Panc1 (cell line): Measurements from ENCODE around the gene EIF2D. TPM values are rescaled to one million over a fixed set of nuclear protein-coding genes. Genes with fewer than 3 reads are reported as not detected.
A peak's percentile ranks its signal among the peaks of the same experiment; 100 is the strongest.

Source experiments
- ATAC-seq: fragments of 200-7000 bp; cut with Tn5 transposase; 2 replicates; pipeline ENCODE4 v1.9.1; 2020; ENCODE audit warnings: mild to moderate bottlenecking, moderate library complexity
- BruUV-seq: library from RNA; stranded (reverse); fragments of 400-500 nt; replicated peaks from 2 replicates; lab custom pipeline; 2021; lab: Mats Ljungman, UMichigan
- CTCF ChIA-PET: fragments of 300-600 bp; sonication (Branson Sonifier 250); formaldehyde crosslinking; loops from one replicate; lab custom pipeline; 2022; ENCODE audit warnings: antibody characterized with exemption; lab: Charles Lee
- POLR2A ChIA-PET: fragments of 300-600 bp; sonication (Branson Sonifier 250); formaldehyde crosslinking; loops from one replicate; lab custom pipeline; 2022; ENCODE audit warnings: antibody characterized with exemption; lab: Charles Lee
- DNase-seq: peaks from one replicate; pipeline ENCODE4 v3.0.0-alpha.2; 2010; ENCODE audit warnings: low read depth, low spot score
- H3K27ac ChIP-seq: 2 replicates; pipeline ENCODE4 v1.5.1; 2011; ENCODE audit warnings: mild to moderate bottlenecking, low read length, inconsistent platforms
- H3K27me3 ChIP-seq: fragments of 200-500 bp; sonication (Bioruptor generic); 2 replicates; pipeline ENCODE4 v1.6.0; 2014; ENCODE audit warnings: low read length, inconsistent platforms; ENCODE audit not compliant: control insufficient read depth, insufficient read depth
- H3K36me3 ChIP-seq: fragments of 200-500 bp; sonication (Bioruptor generic); 2 replicates; pipeline ENCODE4 v1.5.1; 2014; ENCODE audit warnings: inconsistent platforms, mild to moderate bottlenecking, low read length, moderate library complexity; ENCODE audit not compliant: control insufficient read depth, insufficient read depth
- H3K4me1 ChIP-seq: 2 replicates; pipeline ENCODE4 v1.5.1; 2011; ENCODE audit warnings: inconsistent platforms, mild to moderate bottlenecking, low read length, moderate library complexity; ENCODE audit not compliant: control insufficient read depth, insufficient read depth
- H3K4me3 ChIP-seq, 2 experiments: 2 replicates each; pipeline ENCODE4 v1.5.1; 2011 to 2012; ENCODE audit warnings: low read depth in 2 of 2, low read length in 2 of 2, mild to moderate bottlenecking in 2 of 2, inconsistent platforms in 1 of 2, moderate library complexity in 1 of 2
- H3K9me3 ChIP-seq: fragments of 200-500 bp; sonication (Bioruptor generic); 2 replicates; pipeline ENCODE4 v1.5.1; 2014; ENCODE audit warnings: low read depth, mild to moderate bottlenecking, inconsistent platforms, low read length, moderate library complexity; ENCODE audit not compliant: control insufficient read depth, insufficient read depth
- SIN3A ChIP-seq: IDR thresholded peaks from 2 replicates; pipeline ENCODE4 v1.6.1; 2012; ENCODE audit warnings: low read depth, mild to moderate bottlenecking, low read length, moderate library complexity, borderline replicate concordance; ENCODE audit not compliant: insufficient read depth
- TCF7L2 ChIP-seq: IDR thresholded peaks from 2 replicates; pipeline ENCODE4 v1.6.1; 2011; ENCODE audit warnings: mild to moderate bottlenecking, low read depth, low read length, inconsistent platforms
- in situ Hi-C: cut with HindIII; loops from 2 replicates; pipeline ENCODE4 v1.10.0; 2016; ENCODE audit warnings: low sequenced_read_pairs, low pct_unique_long_range_greater_than_20kb
- intact Hi-C: fragments of 100-400 bp; cut with micrococcal nuclease; formaldehyde crosslinking; loops from one replicate; pipeline ENCODE4 v1.10.0; 2022; ENCODE audit not compliant: unreplicated experiment
- total RNA-seq: library from RNA; stranded (reverse); gene quantifications from one replicate; pipeline ENCODE4 v1.2.1, GENCODE V29; 2021; ENCODE audit not compliant: unreplicated experiment
- TF ChIP-seq, protein P1 (sequence below): fragments of 450-650 bp; IDR thresholded peaks from 2 replicates; pipeline ENCODE4 v1.5.1; 2017; ENCODE audit warnings: mild to moderate bottlenecking
- TF ChIP-seq, protein P2 (sequence below), 2 experiments: IDR thresholded peaks; 2 replicates each; pipeline ENCODE4 v1.6.1; 2011 to 2012; ENCODE audit warnings: low read depth in 2 of 2, control low read depth in 1 of 2, low read length in 1 of 2, mild to moderate bottlenecking in 1 of 2, moderate library complexity in 1 of 2; ENCODE audit not compliant: insufficient read depth in 1 of 2

The EIF2D gene
- total RNA-seq, 1 experiment from 2014 or later: 28.7 TPM

DNA sequence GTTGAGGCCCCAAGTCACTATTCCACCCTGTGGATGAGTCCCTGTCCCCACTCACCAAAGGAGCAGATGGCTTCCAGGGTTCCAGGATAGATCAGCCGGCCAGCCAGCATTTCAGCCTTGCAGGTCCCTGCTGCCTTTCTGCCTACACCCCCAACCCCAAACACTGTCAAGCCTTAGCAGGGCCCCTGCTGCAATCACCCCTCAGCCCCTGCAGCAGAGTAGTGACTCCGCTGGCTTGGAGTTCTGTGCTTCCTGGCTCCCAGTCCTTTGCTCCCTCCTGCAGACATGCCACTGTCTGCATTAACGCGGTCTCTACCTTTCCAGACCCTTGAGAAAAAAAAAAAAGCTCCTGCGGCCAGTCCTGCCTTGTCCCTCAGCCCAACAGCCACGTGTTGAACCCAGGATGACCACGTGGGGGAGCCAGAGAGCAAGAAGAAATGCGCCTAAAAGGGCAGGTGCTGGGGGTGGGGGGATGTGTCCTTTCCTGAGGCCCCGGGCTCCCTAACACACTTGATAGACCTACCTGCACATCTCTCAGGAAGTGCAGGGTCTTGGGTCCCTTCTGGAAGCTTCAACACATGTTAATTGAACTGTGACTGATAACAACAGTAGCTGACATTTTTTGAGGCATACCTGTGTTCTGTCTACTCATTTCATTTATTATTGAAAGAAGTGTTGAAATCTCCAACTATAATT lies 67.6 kb downstream of the EIF2D start:
- H3K36me3 ChIP-seq: no peaks in the 10 kb centered on the region
- DNase-seq: peak; percentile 28
- H3K27me3 ChIP-seq: peaks cover 2% of the 10 kb centered on the region; the same call in 1 of the 2 replicates
- H3K4me1 ChIP-seq: no peaks in the 10 kb centered on the region
- in situ Hi-C loops: no loop called here
- CTCF ChIA-PET: interaction anchor here (0.7 to 2.6 kb wide), 7 partner anchors 9 to 524 kb away, joined by 3 to 16 read pairs (median 4); no protein-coding TSS in a partner anchor
- H3K9me3 ChIP-seq: no peaks in the 10 kb centered on the region
- ATAC-seq: peak; percentile 91
- H3K27ac ChIP-seq: no peak overlapping the region
- no peak overlapping the region for H3K4me3 ChIP-seq
- POLR2A ChIA-PET: no interaction called here
- TF ChIP-seq, protein P1, sequence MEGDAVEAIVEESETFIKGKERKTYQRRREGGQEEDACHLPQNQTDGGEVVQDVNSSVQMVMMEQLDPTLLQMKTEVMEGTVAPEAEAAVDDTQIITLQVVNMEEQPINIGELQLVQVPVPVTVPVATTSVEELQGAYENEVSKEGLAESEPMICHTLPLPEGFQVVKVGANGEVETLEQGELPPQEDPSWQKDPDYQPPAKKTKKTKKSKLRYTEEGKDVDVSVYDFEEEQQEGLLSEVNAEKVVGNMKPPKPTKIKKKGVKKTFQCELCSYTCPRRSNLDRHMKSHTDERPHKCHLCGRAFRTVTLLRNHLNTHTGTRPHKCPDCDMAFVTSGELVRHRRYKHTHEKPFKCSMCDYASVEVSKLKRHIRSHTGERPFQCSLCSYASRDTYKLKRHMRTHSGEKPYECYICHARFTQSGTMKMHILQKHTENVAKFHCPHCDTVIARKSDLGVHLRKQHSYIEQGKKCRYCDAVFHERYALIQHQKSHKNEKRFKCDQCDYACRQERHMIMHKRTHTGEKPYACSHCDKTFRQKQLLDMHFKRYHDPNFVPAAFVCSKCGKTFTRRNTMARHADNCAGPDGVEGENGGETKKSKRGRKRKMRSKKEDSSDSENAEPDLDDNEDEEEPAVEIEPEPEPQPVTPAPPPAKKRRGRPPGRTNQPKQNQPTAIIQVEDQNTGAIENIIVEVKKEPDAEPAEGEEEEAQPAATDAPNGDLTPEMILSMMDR: peak; percentile 95
- TF ChIP-seq, protein P2, sequence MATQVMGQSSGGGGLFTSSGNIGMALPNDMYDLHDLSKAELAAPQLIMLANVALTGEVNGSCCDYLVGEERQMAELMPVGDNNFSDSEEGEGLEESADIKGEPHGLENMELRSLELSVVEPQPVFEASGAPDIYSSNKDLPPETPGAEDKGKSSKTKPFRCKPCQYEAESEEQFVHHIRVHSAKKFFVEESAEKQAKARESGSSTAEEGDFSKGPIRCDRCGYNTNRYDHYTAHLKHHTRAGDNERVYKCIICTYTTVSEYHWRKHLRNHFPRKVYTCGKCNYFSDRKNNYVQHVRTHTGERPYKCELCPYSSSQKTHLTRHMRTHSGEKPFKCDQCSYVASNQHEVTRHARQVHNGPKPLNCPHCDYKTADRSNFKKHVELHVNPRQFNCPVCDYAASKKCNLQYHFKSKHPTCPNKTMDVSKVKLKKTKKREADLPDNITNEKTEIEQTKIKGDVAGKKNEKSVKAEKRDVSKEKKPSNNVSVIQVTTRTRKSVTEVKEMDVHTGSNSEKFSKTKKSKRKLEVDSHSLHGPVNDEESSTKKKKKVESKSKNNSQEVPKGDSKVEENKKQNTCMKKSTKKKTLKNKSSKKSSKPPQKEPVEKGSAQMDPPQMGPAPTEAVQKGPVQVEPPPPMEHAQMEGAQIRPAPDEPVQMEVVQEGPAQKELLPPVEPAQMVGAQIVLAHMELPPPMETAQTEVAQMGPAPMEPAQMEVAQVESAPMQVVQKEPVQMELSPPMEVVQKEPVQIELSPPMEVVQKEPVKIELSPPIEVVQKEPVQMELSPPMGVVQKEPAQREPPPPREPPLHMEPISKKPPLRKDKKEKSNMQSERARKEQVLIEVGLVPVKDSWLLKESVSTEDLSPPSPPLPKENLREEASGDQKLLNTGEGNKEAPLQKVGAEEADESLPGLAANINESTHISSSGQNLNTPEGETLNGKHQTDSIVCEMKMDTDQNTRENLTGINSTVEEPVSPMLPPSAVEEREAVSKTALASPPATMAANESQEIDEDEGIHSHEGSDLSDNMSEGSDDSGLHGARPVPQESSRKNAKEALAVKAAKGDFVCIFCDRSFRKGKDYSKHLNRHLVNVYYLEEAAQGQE (IDR thresholded peaks at IDR 0.05; ENCODE audit: insufficient read depth in 1 of 2, low read depth in 2 of 2, low read length in 1 of 2): no peak
- TF ChIP-seq SIN3A: no peak
- no peak for TF ChIP-seq TCF7L2
- intact Hi-C loops: loop anchor here (2.0 kb wide), 1 partner anchor 38 kb away; no protein-coding TSS in a partner anchor
- no TSS peak for BruUV-seq

Other genes with a start within 250 kb of the EIF2D start
- gene IKBKE, start 142.0 kb downstream of the EIF2D start, total RNA-seq: 6.4 TPM
- gene RASSF5, start 104.9 kb downstream of the EIF2D start, total RNA-seq: 1.6 TPM
- gene DYRK3, start 23.1 kb upstream of the EIF2D start, total RNA-seq: 12.0 TPM
- gene MAPKAPK2, start 72.4 kb upstream of the EIF2D start, total RNA-seq: 72.4 TPM
- not detected for gene IL19, start 158.3 kb upstream of the EIF2D start, total RNA-seq
- gene IL10, start 160.0 kb upstream of the EIF2D start, total RNA-seq: not detected